Measurements from ENCODE around the gene INPP4A. TPM values are rescaled to one million over a fixed set of nuclear protein-coding genes. Genes with fewer than 3 reads are reported as not detected.

Gene INPP4A
- total RNA-seq, 4 donors from 2014 or later, result 13.6 to 25.2 (median 17.2) TPM

DNA sequence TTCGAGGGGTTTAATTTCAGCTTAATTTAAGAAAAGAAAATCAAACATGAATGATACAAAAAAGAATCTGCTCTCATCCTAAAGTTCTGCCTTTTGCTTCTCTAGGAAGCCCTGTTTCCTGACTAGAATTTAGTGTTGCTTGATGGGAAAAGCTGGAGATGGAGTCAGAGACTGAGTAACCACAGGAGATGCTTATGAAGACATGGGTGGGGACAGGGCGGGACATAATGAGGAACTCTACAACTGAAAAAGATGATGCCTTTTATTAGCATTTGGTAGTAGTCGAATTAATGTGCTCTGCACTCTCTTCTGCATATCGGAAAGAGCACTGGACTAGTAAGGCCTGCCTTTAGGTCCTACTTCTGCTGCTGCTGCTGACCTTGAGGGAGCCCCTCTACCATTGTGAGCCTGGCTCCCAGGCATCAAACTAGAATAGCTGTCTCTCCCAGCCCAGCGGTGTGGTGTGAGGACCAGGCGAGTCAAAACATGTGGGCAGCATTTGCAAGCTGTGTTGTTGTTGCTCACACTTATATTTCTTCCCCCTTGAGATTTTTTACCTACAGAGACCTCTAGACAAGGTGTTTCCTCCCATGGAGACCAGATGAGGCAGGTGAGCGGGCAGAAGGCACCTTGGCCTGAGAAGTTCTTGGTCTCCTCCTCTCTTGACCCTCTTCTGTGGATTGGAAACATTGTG, 61.5 kb downstream of the INPP4A start:
- DNase-seq (ENCODE audit: low spot score in 2 of 2), result no peak
- TF ChIP-seq POLR2AphosphoS5 (IDR thresholded peaks at IDR 0.05) (no peak), POLR2A (IDR thresholded peaks at IDR 0.05) (no peak), EP300 (IDR thresholded peaks at IDR 0.05) (no peak)
- TF ChIP-seq, protein P1, sequence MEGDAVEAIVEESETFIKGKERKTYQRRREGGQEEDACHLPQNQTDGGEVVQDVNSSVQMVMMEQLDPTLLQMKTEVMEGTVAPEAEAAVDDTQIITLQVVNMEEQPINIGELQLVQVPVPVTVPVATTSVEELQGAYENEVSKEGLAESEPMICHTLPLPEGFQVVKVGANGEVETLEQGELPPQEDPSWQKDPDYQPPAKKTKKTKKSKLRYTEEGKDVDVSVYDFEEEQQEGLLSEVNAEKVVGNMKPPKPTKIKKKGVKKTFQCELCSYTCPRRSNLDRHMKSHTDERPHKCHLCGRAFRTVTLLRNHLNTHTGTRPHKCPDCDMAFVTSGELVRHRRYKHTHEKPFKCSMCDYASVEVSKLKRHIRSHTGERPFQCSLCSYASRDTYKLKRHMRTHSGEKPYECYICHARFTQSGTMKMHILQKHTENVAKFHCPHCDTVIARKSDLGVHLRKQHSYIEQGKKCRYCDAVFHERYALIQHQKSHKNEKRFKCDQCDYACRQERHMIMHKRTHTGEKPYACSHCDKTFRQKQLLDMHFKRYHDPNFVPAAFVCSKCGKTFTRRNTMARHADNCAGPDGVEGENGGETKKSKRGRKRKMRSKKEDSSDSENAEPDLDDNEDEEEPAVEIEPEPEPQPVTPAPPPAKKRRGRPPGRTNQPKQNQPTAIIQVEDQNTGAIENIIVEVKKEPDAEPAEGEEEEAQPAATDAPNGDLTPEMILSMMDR (IDR thresholded peaks at IDR 0.05), result no peak
- 82% methylated on average over 7 of the region's 7 CpGs for WGBS
- Histone ChIP-seq H3K27me3 (no peaks in the 10 kb centered on the region), H3K4me3 (no peak overlapping the region), H3K9me3 (no peaks in the 10 kb centered on the region), H3K27ac (peak overlapping the region; percentile 73), H3K36me3 (no peaks in the 10 kb centered on the region), H3K4me1 (peaks cover 47% of the 10 kb centered on the region)

DNA sequence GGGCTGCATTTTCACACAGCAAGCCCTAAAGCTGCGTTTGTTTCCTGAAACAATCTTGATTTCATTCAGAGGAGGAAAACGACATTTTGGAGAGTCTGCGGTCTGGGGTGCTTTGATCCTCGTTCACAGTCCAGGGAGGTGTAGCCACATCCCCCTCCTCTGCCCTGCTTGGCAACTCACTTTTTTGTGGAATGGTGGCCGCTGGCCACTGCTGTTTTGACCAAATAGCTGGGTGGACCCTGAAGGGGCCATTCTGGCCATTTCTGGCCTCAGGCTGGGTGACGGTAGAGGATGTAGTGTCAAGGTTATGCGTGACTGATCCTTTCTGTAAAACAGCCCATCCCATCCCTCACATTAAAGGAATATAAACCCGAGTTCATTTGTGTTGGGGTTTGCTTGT, 62.2 kb downstream of the INPP4A start:
- Histone ChIP-seq H3K9me3 (no peaks in the 10 kb centered on the region), H3K36me3 (no peaks in the 10 kb centered on the region), H3K4me1 (peaks cover 47% of the 10 kb centered on the region), H3K27ac (no peak overlapping the region), H3K27me3 (no peaks in the 10 kb centered on the region), H3K4me3 (no peak overlapping the region)
- TF ChIP-seq, protein P1 (IDR thresholded peaks at IDR 0.05), result no peak
- TF ChIP-seq EP300 (IDR thresholded peaks at IDR 0.05), result no peak
- TF ChIP-seq POLR2AphosphoS5 (IDR thresholded peaks at IDR 0.05), result no peak
- TF ChIP-seq POLR2A (IDR thresholded peaks at IDR 0.05), result no peak
- WGBS, result 97% methylated on average over 8 of the region's 8 CpGs
- DNase-seq (ENCODE audit: low spot score in 2 of 2), result no peak

DNA sequence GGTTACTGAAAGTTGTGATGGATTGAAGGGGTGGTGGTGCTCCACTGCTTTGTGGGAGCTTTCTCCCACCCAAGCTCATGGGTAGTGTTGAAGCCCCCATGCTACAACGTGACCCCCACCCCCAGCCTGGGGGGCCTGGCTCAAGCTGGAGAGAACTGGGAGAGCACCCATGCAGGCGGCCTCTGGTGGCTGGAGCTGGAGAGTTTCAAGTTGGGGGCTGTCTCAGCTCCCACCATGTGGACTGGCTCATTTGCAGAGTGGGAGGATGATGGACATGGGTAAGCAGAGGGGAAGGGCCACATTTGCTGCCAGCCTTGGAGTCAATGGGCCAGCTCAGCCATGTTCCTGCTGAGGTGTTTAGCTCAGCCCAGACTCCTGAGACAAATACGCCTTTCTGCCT, 62.8 kb downstream of the INPP4A start:
- Histone ChIP-seq H3K9me3 (no peaks in the 10 kb centered on the region), H3K27ac (no peak overlapping the region), H3K36me3 (no peaks in the 10 kb centered on the region), H3K4me3 (no peak overlapping the region), H3K27me3 (no peaks in the 10 kb centered on the region), H3K4me1 (peaks cover 44% of the 10 kb centered on the region)
- DNase-seq (ENCODE audit: low spot score in 2 of 2), result no peak
- 100% methylated on average over 3 of the region's 3 CpGs for WGBS
- TF ChIP-seq POLR2AphosphoS5 (IDR thresholded peaks at IDR 0.05), result no peak

DNA sequence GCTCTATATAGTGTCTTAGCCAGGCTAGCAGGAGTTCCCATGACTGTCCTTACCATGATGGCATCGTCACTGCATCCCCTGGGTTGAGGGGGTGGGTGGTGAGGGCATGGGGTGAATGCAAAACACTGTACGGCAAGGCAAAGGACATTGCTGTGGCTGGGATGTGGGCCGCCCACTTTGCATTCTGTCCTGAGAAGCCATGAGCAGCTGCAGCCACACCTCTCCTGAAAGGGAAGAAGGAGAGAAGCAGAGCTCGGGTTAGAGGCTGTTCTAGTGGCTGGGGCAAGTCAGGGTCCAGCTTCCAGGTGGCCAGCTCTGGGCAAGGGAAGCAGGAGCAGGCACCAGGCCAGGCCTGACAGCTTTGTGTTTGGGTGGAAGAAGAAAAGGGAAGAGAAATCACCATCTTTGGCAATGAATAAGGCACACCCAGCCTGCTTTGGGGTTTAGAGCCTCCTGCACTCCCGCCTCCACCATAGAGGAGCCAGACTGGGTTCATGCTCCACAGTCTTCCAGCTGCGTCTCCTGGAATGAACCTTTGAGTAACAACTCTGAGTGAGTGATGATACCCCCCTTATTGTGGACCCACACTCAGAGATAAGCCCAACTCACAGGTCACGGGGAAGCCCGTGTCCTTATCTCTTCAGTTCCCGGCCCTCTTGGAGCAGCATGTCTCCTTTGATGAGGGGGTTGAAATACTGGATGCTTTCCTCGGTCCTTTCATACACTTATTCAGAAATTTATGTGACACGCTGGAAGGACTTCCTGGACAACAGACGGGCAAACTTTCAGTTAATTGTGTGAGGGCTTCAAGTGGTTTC, 63.4 kb downstream of the INPP4A start:
- H3K36me3 ChIP-seq, result no peaks in the 10 kb centered on the region
- H3K27ac ChIP-seq, result peak overlapping the region; percentile 24
- 73% methylated on average over 12 of the region's 12 CpGs for WGBS
- no peaks in the 10 kb centered on the region for H3K9me3 ChIP-seq
- no peak overlapping the region for H3K4me3 ChIP-seq
- DNase-seq (ENCODE audit: low spot score in 2 of 2), result no peak
- H3K27me3 ChIP-seq, result no peaks in the 10 kb centered on the region
- TF ChIP-seq EP300 (IDR thresholded peaks at IDR 0.05) (no peak), POLR2AphosphoS5 (IDR thresholded peaks at IDR 0.05) (no peak), POLR2A (IDR thresholded peaks at IDR 0.05) (no peak)
- TF ChIP-seq, protein P1 (IDR thresholded peaks at IDR 0.05), result no peak
- H3K4me1 ChIP-seq, result peaks cover 42% of the 10 kb centered on the region

DNA sequence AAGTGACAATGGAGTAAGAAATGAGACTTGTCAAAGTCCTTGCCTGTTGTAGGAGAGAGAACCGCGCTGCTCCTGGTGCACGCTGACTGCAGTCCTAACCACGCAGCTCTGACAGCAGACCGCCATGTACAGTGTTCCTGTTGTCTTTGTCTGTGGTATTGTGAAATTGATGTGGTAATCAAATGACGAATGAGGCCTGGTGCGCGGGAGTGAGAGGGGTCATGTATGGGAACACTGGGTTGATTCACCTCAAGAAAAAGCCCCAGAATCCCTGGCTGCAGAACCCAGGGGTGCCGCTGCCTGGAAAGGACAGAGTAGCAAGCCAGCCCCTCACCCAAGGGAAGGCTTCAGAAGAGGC, 64.0 kb downstream of the INPP4A start:
- Histone ChIP-seq H3K4me3 (no peak overlapping the region), H3K9me3 (no peaks in the 10 kb centered on the region), H3K27me3 (no peaks in the 10 kb centered on the region), H3K27ac (peak overlapping the region; percentile 24), H3K36me3 (no peaks in the 10 kb centered on the region), H3K4me1 (peaks cover 40% of the 10 kb centered on the region)
- WGBS, result 94% methylated on average over 9 of the region's 9 CpGs
- TF ChIP-seq, protein P1 (IDR thresholded peaks at IDR 0.05), result no peak
- TF ChIP-seq POLR2AphosphoS5 (IDR thresholded peaks at IDR 0.05) (no peak), EP300 (IDR thresholded peaks at IDR 0.05) (no peak), POLR2A (IDR thresholded peaks at IDR 0.05) (no peak)
- peak in 1 of 2 donors; percentile 83 for DNase-seq (ENCODE audit: low spot score in 2 of 2)
